ENCODE measurements around the gene BTBD9.

- TF ChIP-seq POLR2AphosphoS5 (IDR thresholded peaks at IDR 0.05) (no peak), CTCF (IDR thresholded peaks at IDR 0.05) (no peak), POLR2A (IDR thresholded peaks at IDR 0.05) (no peak)
Observed at GRCh38 chr6:38345586-38345985, 294.1 kb downstream of the BTBD9 start.
